GM23338 (cell line): ENCODE measurements around the gene ISG15. TPM values are rescaled to one million over a fixed set of nuclear protein-coding genes. Genes with fewer than 3 reads are reported as not detected.

ENCODE experiments used
- ATAC-seq: fragments of 200-7000 bp; cut with Tn5 transposase; 3 replicates; pipeline ENCODE4 v1.9.1; 2020
- DNase-seq: peaks from one replicate; pipeline ENCODE4 v3.0.0-alpha.2; 2015; ENCODE audit warnings: low spot score
- H2AFZ ChIP-seq: fragments of 200-600 bp; sonication (generic); 2 replicates; pipeline ENCODE4 v1.8.0; 2016; ENCODE audit warnings: antibody characterized with exemption, mild to moderate bottlenecking, moderate library complexity
- H3F3A ChIP-seq: fragments of 200-600 bp; sonication (generic); replicated peaks from 2 replicates; pipeline ENCODE4 v1.8.0; 2017; ENCODE audit warnings: antibody characterized with exemption, mixed run types, low read depth
- H3K27ac ChIP-seq: fragments of 200-600 bp; sonication (generic); 2 replicates; pipeline ENCODE4 v1.6.1; 2016; ENCODE audit warnings: low read depth
- H3K27me3 ChIP-seq: fragments of 200-600 bp; sonication (generic); 2 replicates; pipeline ENCODE4 v1.8.0; 2016; ENCODE audit warnings: mild to moderate bottlenecking, mixed run types, moderate library complexity; ENCODE audit not compliant: insufficient read depth
- H3K36me3 ChIP-seq: fragments of 200-600 bp; sonication (generic); 2 replicates; pipeline ENCODE4 v1.8.0; 2016; ENCODE audit warnings: mild to moderate bottlenecking; ENCODE audit not compliant: insufficient read depth
- H3K4me1 ChIP-seq: fragments of 200-600 bp; sonication (generic); 2 replicates; pipeline ENCODE4 v1.8.0; 2016; ENCODE audit warnings: mild to moderate bottlenecking, moderate library complexity; ENCODE audit not compliant: insufficient read depth
- H3K4me2 ChIP-seq: fragments of 200-600 bp; sonication (generic); 2 replicates; pipeline ENCODE4 v1.7.1; 2017; ENCODE audit warnings: mixed run types
- H3K4me3 ChIP-seq: fragments of 200-600 bp; sonication (generic); 2 replicates; pipeline ENCODE4 v1.6.1; 2016; ENCODE audit warnings: mixed run types
- H3K79me2 ChIP-seq: fragments of 200-600 bp; sonication (generic); replicated peaks from 2 replicates; pipeline ENCODE4 v1.8.0; 2017; ENCODE audit warnings: mild to moderate bottlenecking; ENCODE audit not compliant: insufficient read depth
- H3K9me2 ChIP-seq: fragments of 200-600 bp; sonication (generic); 2 replicates; pipeline ENCODE4 v1.8.0; 2017; ENCODE audit not compliant: insufficient read depth
- H4K20me1 ChIP-seq: fragments of 200-600 bp; sonication (generic); replicated peaks from 2 replicates; pipeline ENCODE4 v1.8.0; 2017; ENCODE audit warnings: mild to moderate bottlenecking; ENCODE audit not compliant: insufficient read depth
- H3K27ac Mint-ChIP-seq: 2 replicates; pipeline ENCODE4 v1.8.0; 2020; ENCODE audit warnings: inconsistent platforms, mild to moderate bottlenecking, moderate library complexity, mixed read lengths
- H3K27me3 Mint-ChIP-seq: 3 replicates; pipeline ENCODE4 v1.8.0; 2022; ENCODE audit warnings: low read depth, mild to moderate bottlenecking, moderate library complexity, mixed read lengths, inconsistent platforms; ENCODE audit not compliant: insufficient read depth, poor library complexity
- H3K36me3 Mint-ChIP-seq: 3 replicates; pipeline ENCODE4 v1.8.0; 2021; ENCODE audit warnings: low read depth, mild to moderate bottlenecking, inconsistent platforms, moderate library complexity, mixed read lengths
- H3K4me1 Mint-ChIP-seq: 3 replicates; pipeline ENCODE4 v1.8.0; 2020; ENCODE audit warnings: mild to moderate bottlenecking, inconsistent platforms, mixed read lengths
- H3K4me3 Mint-ChIP-seq: 3 replicates; pipeline ENCODE4 v1.8.0; 2021; ENCODE audit warnings: moderate library complexity, mild to moderate bottlenecking, inconsistent platforms, mixed read lengths
- H3K9me3 Mint-ChIP-seq: 3 replicates; pipeline ENCODE4 v1.8.0; 2020; ENCODE audit warnings: moderate library complexity, mild to moderate bottlenecking, inconsistent platforms, mixed read lengths
- CREB1 ChIP-seq: fragments of 250-450 bp; sonication (Bioruptor Pico); IDR thresholded peaks from 2 replicates; pipeline ENCODE4 v1.5.0; 2020; ENCODE audit warnings: low read depth, mild to moderate bottlenecking, moderate library complexity
- CTCF ChIP-seq, 2 experiments: fragments of 200-600 bp in 1 of 2; sonication (generic) in 1 of 2; conservative IDR thresholded peaks; 2 replicates each; pipeline versions ENCODE4 v1.5.1 to v1.6.1; 2016 to 2017; ENCODE audit warnings: antibody characterized with exemption in 2 of 2, low read depth in 2 of 2, mild to moderate bottlenecking in 2 of 2, moderate library complexity in 1 of 2
- EZH2 ChIP-seq: fragments of 200-600 bp; sonication (generic); IDR thresholded peaks from one replicate; pipeline ENCODE4 v1.8.0; 2017; ENCODE audit warnings: antibody characterized with exemption, mild to moderate bottlenecking, low read depth; ENCODE audit not compliant: unreplicated experiment
- POLR2AphosphoS5 ChIP-seq: IDR thresholded peaks from 2 replicates; pipeline ENCODE4 v1.6.1; 2016; ENCODE audit warnings: antibody characterized with exemption, low read depth
- REST ChIP-seq: IDR thresholded peaks from one replicate; pipeline ENCODE4 v1.6.1; 2018; ENCODE audit warnings: antibody characterized with exemption; ENCODE audit not compliant: unreplicated experiment
- ZNF114 ChIP-seq: fragments of 250-450 bp; sonication (Bioruptor Pico); IDR thresholded peaks from 2 replicates; pipeline ENCODE4 v1.5.0; 2020; ENCODE audit warnings: mild to moderate bottlenecking, moderate library complexity
- ZNF331 ChIP-seq: fragments of 250-450 bp; sonication (Bioruptor Pico); IDR thresholded peaks from 2 replicates; pipeline ENCODE4 v1.5.0; 2020; ENCODE audit warnings: low read depth, mild to moderate bottlenecking, moderate library complexity
- polyA plus RNA-seq: library from polyadenylated mRNA; unstranded; fragments of >200 nt; fragmentation: Nextera tagmentation; extraction: Ambion mirVana; gene quantifications from 2 replicates; pipeline ENCODE4 v1.2.1, GENCODE V29; 2016
- total RNA-seq: library from RNA; depleted of rRNA; stranded (reverse); fragments of >200 nt; shearing (Covaris generic); gene quantifications from 2 replicates; pipeline ENCODE4 v1.2.3, GENCODE V29; 2014

The ISG15 gene
- total and polyA plus RNA-seq, 2 experiments from 2014 or later: 52.9 to 101 TPM

- Mint-ChIP-seq H3K27ac (no peak overlapping the region), H3K9me3 (no peaks in the 10 kb centered on the region), H3K27me3 (peaks cover 43% of the 10 kb centered on the region), H3K4me1 (no peaks in the 10 kb centered on the region; the same call in 2 of the 3 replicates), H3K36me3 (peaks cover 2% of the 10 kb centered on the region; the same call in 1 of the 3 replicates), H3K4me3 (no peak overlapping the region; the same call in 2 of the 3 replicates)
- Histone ChIP-seq H3F3A (peaks cover 7% of the 10 kb centered on the region), H3K4me3 (peak overlapping the region; percentile 68; the same call in 1 of the 2 replicates), H3K9me2 (no peaks in the 10 kb centered on the region), H2AFZ (no peak overlapping the region), H3K36me3 (no peaks in the 10 kb centered on the region), H3K27me3 (peaks cover 40% of the 10 kb centered on the region), H3K4me2 (no peak overlapping the region; the same call in 1 of the 2 replicates), H3K4me1 (no peaks in the 10 kb centered on the region; the same call in 1 of the 2 replicates), H4K20me1 (0 out of 2 replicates have a peak, but pooled peaks cover 2% of the 10 kb centered on the region), H3K27ac (no peak overlapping the region), H3K79me2 (no peaks in the 10 kb centered on the region)
- DNase-seq (no peak), ATAC-seq (peak; percentile 2; the same call in 1 of the 3 replicates)
- TF ChIP-seq CREB1 (CRISPR knock-in tag): no peak
Observed at GRCh38 chr1:967466-968343, 45.6 kb upstream of the ISG15 start.

GRCh38 chr1:969260-969855 lies 43.9 kb upstream of the ISG15 start:
- peaks cover 41% of the 10 kb centered on the region for H3K27me3 Mint-ChIP-seq
- TF ChIP-seq ZNF114 (no peak), REST (no peak), POLR2AphosphoS5 (no peak), CREB1 (CRISPR knock-in tag) (no peak), CTCF (conservative IDR thresholded peaks at IDR 0.05; ENCODE audit: low read depth in 2 of 2) (no peak), ZNF331 (CRISPR knock-in tag) (no peak), EZH2 (no peak)

More at GRCh38 chr1:969260-969855, 43.9 kb upstream of the ISG15 start:
- H3K27me3 ChIP-seq: peaks cover 40% of the 10 kb centered on the region
- no peaks in the 10 kb centered on the region for H3K36me3 ChIP-seq
- H3K79me2 ChIP-seq: no peaks in the 10 kb centered on the region
- H3K36me3 Mint-ChIP-seq: peaks cover 2% of the 10 kb centered on the region; the same call in 1 of the 3 replicates
- ATAC-seq: no peak
- no peaks in the 10 kb centered on the region for H3K9me2 ChIP-seq
- no peaks in the 10 kb centered on the region for H3K9me3 Mint-ChIP-seq
- no peak overlapping the region for H2AFZ ChIP-seq
- H4K20me1 ChIP-seq: 0 out of 2 replicates have a peak, but pooled peaks cover 2% of the 10 kb centered on the region
- H3K4me2 ChIP-seq: no peak overlapping the region
- no peaks in the 10 kb centered on the region; the same call in 1 of the 2 replicates for H3K4me1 ChIP-seq
- H3K27ac Mint-ChIP-seq: no peak overlapping the region
- no peak overlapping the region; the same call in 2 of the 3 replicates for H3K4me3 Mint-ChIP-seq
- H3K4me3 ChIP-seq: no peak overlapping the region
- no peak overlapping the region for H3K27ac ChIP-seq
- H3F3A ChIP-seq: peaks cover 7% of the 10 kb centered on the region
- H3K4me1 Mint-ChIP-seq: no peaks in the 10 kb centered on the region; the same call in 2 of the 3 replicates
- no peak for DNase-seq
